ENCODE data around the gene MYOD1.

MYOD1 gene

GRCh38 chr11:17703951-17704350 is 15.4 kb upstream of the MYOD1 start:
- DNase-seq: no peak

GRCh38 chr11:17707830-17708229 is 11.5 kb upstream of the MYOD1 start:
- no peak for DNase-seq

GRCh38 chr11:17711836-17712235 is 7.5 kb upstream of the MYOD1 start:
- DNase-seq: no peak

- DNase-seq: no peak
Observed at GRCh38 chr11:17713851-17714250, 5.5 kb upstream of the MYOD1 start.

- DNase-seq: no peak
Observed at GRCh38 chr11:17714356-17714854, 5.0 kb upstream of the MYOD1 start.

GRCh38 chr11:17714870-17715269 is 4.5 kb upstream of the MYOD1 start:
- DNase-seq: no peak

GRCh38 chr11:17716807-17717206 is 2.6 kb upstream of the MYOD1 start:
- DNase-seq: no peak

- DNase-seq: no peak
Observed at GRCh38 chr11:17718015-17718414, 1.4 kb upstream of the MYOD1 start.

GRCh38 chr11:17718510-17718962 is 835 bp upstream of the MYOD1 start:
- no peak for DNase-seq

GRCh38 chr11:17719938-17720795 is 796 bp downstream of the MYOD1 start:
- DNase-seq: no peak

GRCh38 chr11:17720796-17721171 is 1.4 kb downstream of the MYOD1 start:
- no peak for DNase-seq

GRCh38 chr11:17721242-17721999 is 2.0 kb downstream of the MYOD1 start:
- no peak for DNase-seq

- peak; percentile 43 for DNase-seq
Observed at GRCh38 chr11:17722000-17722643, 2.8 kb downstream of the MYOD1 start.

- DNase-seq: no peak
Observed at GRCh38 chr11:17724020-17724908, 4.9 kb downstream of the MYOD1 start.

- DNase-seq: no peak
Observed at GRCh38 chr11:17725174-17725573, 5.8 kb downstream of the MYOD1 start.

GRCh38 chr11:17730137-17730536 is 10.8 kb downstream of the MYOD1 start:
- DNase-seq: no peak

- peak; percentile 81 for DNase-seq
Observed at GRCh38 chr11:17730608-17731462, 11.5 kb downstream of the MYOD1 start.

- DNase-seq: no peak
Observed at GRCh38 chr11:17733261-17733660, 13.9 kb downstream of the MYOD1 start.

- DNase-seq: peak; percentile 31
Observed at GRCh38 chr11:17734418-17734911, 15.1 kb downstream of the MYOD1 start, which contains the start of gene KCNC1. KCNC1 (plus strand) TSS chr11:17734781; CDS start chr11:17736003, 1,222 bp downstream.

- DNase-seq: no peak
Observed at GRCh38 chr11:17734986-17735817, 15.8 kb downstream of the MYOD1 start.

All from NCI-H748 treated with DMSO at 0.1 percent for 48 hours (cell line).